ENCODE measurements around the gene MMP25.
"Not testable (repeated sequence)": the region's sequence is repeated elsewhere in the genome, so short reads cannot be mapped to it uniquely, and the experiment has no call there.

Gene MMP25

GRCh38 chr16:3063625-3064386, 17.4 kb downstream of the MMP25 start:
- no peaks in the 10 kb centered on the region for H3K9me3 ChIP-seq (ENCODE audit: control insufficient read depth, low read length)
- peaks cover 51% of the 10 kb centered on the region for H3K4me1 ChIP-seq (ENCODE audit: control insufficient read depth, insufficient read depth, low read length)
- H3K9ac ChIP-seq (ENCODE audit: low read length): no peak overlapping the region
- H3K27me3 ChIP-seq (ENCODE audit: control insufficient read depth, insufficient read depth, low read length): no peaks in the 10 kb centered on the region
- H3K4me3 ChIP-seq (ENCODE audit: low read length): no peak overlapping the region
- no peaks in the 10 kb centered on the region for H3K36me3 ChIP-seq (ENCODE audit: control insufficient read depth, insufficient read depth, low read length)

GRCh38 chr16:3065069-3065741, 18.8 kb downstream of the MMP25 start, which contains the start of gene IL32:
TSS of gene IL32 (plus strand) at chr16:3065640. CDS start at chr16:3065812, 172 bp downstream.
- peak within 1 kb of the TSS; percentile 84 for H3K9ac ChIP-seq (ENCODE audit: low read length)
- H3K4me1 ChIP-seq (ENCODE audit: control insufficient read depth, insufficient read depth, low read length): peaks cover 43% of the 10 kb centered on the region
- H3K36me3 ChIP-seq (ENCODE audit: control insufficient read depth, insufficient read depth, low read length): no peaks in the 10 kb centered on the region
- H3K4me3 ChIP-seq (ENCODE audit: low read length): peak within 1 kb of the TSS; percentile 43
- H3K27me3 ChIP-seq (ENCODE audit: control insufficient read depth, insufficient read depth, low read length): no peaks in the 10 kb centered on the region
- no peaks in the 10 kb centered on the region for H3K9me3 ChIP-seq (ENCODE audit: control insufficient read depth, low read length)

DNA sequence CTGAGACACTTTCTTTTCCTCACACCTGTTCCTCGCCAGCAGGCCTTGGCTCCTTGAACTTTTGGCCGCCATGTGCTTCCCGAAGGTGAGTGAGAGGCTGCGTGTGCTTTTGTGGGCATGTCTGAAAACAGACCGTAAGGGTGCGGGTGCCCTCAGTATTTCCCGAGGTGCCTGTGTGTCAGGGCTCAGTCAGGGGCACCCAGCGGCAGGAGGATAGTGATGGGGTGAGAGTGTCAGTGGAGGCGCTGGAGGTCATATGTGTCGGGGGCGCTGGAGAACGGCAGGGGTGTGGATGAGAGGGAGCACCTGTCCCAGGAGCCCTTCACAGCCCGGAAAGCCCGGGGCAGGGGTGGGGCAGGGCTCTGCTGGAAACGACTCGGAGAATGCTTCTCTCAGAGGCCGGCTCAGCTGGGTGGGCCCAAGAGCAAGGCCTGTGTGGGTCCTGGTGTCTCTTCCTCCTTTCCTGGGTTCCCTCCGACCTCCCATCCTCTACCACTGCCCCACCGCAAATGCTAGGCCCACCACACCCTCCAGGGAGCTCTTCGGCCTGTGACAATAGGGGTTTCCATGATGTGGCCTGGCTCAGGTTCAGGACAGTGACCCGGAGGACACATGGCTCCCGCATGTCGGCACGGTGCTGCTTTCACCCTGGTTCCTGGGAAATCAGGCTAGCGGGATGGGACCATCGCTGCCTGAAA, 19.5 kb downstream of the MMP25 start:
- Histone ChIP-seq H3K4me1 (ENCODE audit: control insufficient read depth, insufficient read depth, low read length) (peaks cover 39% of the 10 kb centered on the region), H3K4me3 (ENCODE audit: low read length) (peak overlapping the region; percentile 43), H3K9me3 (ENCODE audit: control insufficient read depth, low read length) (no peaks in the 10 kb centered on the region), H3K27me3 (ENCODE audit: control insufficient read depth, insufficient read depth, low read length) (no peaks in the 10 kb centered on the region), H3K9ac (ENCODE audit: low read length) (peak overlapping the region; percentile 84), H3K36me3 (ENCODE audit: control insufficient read depth, insufficient read depth, low read length) (no peaks in the 10 kb centered on the region)

DNA sequence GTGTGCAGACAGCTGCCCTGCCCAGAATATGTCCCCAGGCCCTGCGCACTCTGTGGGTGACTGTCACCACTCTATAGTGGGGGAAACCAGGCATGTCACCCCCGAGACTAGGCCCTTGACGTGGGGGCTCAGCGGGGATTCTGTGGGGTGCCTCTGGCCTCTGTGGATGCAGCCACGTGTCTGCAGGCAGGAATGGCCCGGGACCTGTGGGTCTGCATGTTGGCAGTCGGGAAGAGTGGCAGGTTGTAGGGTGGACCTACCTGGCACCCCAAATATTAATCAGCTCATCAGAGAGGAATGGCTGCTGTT, 20.0 kb downstream of the MMP25 start:
- H3K9me3 ChIP-seq (ENCODE audit: control insufficient read depth, low read length): no peaks in the 10 kb centered on the region
- H3K9ac ChIP-seq (ENCODE audit: low read length): peak overlapping the region; percentile 84
- H3K4me3 ChIP-seq (ENCODE audit: low read length): peak overlapping the region; percentile 43
- H3K4me1 ChIP-seq (ENCODE audit: control insufficient read depth, insufficient read depth, low read length): peaks cover 39% of the 10 kb centered on the region
- no peaks in the 10 kb centered on the region for H3K36me3 ChIP-seq (ENCODE audit: control insufficient read depth, insufficient read depth, low read length)
- H3K27me3 ChIP-seq (ENCODE audit: control insufficient read depth, insufficient read depth, low read length): no peaks in the 10 kb centered on the region

DNA sequence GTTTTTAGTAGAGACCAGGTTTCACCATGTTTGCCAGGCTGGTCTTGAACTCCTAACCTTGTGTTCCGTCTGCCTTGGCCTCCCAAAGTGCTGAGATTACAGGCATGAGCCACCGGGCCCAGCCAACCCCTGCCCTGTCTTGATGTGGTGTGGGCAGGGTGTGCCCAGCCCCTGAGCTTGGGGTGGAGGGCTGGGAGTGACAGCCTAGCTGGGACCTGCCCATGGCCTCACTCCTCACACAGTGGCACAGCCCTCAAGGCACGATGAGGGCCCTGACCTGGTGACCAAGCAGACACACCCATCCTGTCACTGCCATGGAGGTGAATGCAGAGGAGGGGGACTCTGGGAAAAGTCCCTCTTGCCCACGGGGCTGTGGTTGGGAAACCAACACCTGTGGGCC, 22.1 kb downstream of the MMP25 start:
- Histone ChIP-seq H3K9ac (ENCODE audit: low read length) (no peak overlapping the region), H3K27me3 (ENCODE audit: control insufficient read depth, insufficient read depth, low read length) (no peaks in the 10 kb centered on the region), H3K36me3 (ENCODE audit: control insufficient read depth, insufficient read depth, low read length) (no peaks in the 10 kb centered on the region), H3K4me1 (ENCODE audit: control insufficient read depth, insufficient read depth, low read length) (peaks cover 39% of the 10 kb centered on the region), H3K9me3 (ENCODE audit: control insufficient read depth, low read length) (no peaks in the 10 kb centered on the region), H3K4me3 (ENCODE audit: low read length) (no peak overlapping the region)

- not testable (repeated sequence) for H3K9me3 ChIP-seq (ENCODE audit: control insufficient read depth, low read length); H3K36me3 ChIP-seq (ENCODE audit: control insufficient read depth, insufficient read depth, low read length); H3K4me3 ChIP-seq (ENCODE audit: low read length); H3K27me3 ChIP-seq (ENCODE audit: control insufficient read depth, insufficient read depth, low read length); H3K9ac ChIP-seq (ENCODE audit: low read length)
- H3K4me1 ChIP-seq (ENCODE audit: control insufficient read depth, insufficient read depth, low read length): peaks cover 39% of the 10 kb centered on the region
Observed at GRCh38 chr16:3069146-3069545, 22.8 kb downstream of the MMP25 start.

- Histone ChIP-seq H3K9me3 (ENCODE audit: control insufficient read depth, low read length) (no peaks in the 10 kb centered on the region), H3K4me1 (ENCODE audit: control insufficient read depth, insufficient read depth, low read length) (peaks cover 27% of the 10 kb centered on the region), H3K9ac (ENCODE audit: low read length) (no peak overlapping the region), H3K36me3 (ENCODE audit: control insufficient read depth, insufficient read depth, low read length) (no peaks in the 10 kb centered on the region), H3K4me3 (ENCODE audit: low read length) (no peak overlapping the region), H3K27me3 (ENCODE audit: control insufficient read depth, insufficient read depth, low read length) (no peaks in the 10 kb centered on the region)
Observed at GRCh38 chr16:3070608-3071111, 24.3 kb downstream of the MMP25 start.

- peaks cover 17% of the 10 kb centered on the region for H3K4me1 ChIP-seq (ENCODE audit: control insufficient read depth, insufficient read depth, low read length)
Observed at GRCh38 chr16:3071655-3072054, 25.3 kb downstream of the MMP25 start.

DNA sequence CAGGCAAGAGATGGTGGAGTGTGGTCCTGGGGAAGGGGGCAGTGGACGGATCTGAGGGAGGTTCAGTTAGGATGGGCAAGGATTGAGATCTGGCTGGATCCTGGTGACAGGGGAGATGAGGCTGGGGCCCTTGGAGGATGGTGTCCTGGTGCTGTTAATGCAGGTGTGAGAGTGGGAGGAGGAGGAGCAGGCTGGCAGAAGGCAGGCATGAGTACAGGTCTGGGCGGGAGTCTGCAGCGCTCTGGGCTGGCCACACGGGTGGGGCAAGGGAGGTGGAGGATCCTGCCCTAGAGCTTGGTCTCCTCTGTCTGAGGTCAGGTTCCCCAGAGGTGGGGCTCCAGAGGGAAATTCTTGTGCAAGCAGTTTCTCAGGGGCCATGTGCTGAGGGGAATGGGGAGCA, 25.8 kb downstream of the MMP25 start:
- not testable (repeated sequence) for H3K9me3 ChIP-seq (ENCODE audit: control insufficient read depth, low read length); H3K4me3 ChIP-seq (ENCODE audit: low read length); H3K9ac ChIP-seq (ENCODE audit: low read length); H3K27me3 ChIP-seq (ENCODE audit: control insufficient read depth, insufficient read depth, low read length); H3K36me3 ChIP-seq (ENCODE audit: control insufficient read depth, insufficient read depth, low read length)
- peaks cover 12% of the 10 kb centered on the region for H3K4me1 ChIP-seq (ENCODE audit: control insufficient read depth, insufficient read depth, low read length)

More at GRCh38 chr16:3071655-3072054, 25.3 kb downstream of the MMP25 start:
- Histone ChIP-seq H3K9me3 (ENCODE audit: control insufficient read depth, low read length) (no peaks in the 10 kb centered on the region), H3K36me3 (ENCODE audit: control insufficient read depth, insufficient read depth, low read length) (no peaks in the 10 kb centered on the region), H3K4me3 (ENCODE audit: low read length) (no peak overlapping the region), H3K27me3 (ENCODE audit: control insufficient read depth, insufficient read depth, low read length) (no peaks in the 10 kb centered on the region), H3K9ac (ENCODE audit: low read length) (no peak overlapping the region)

DNA sequence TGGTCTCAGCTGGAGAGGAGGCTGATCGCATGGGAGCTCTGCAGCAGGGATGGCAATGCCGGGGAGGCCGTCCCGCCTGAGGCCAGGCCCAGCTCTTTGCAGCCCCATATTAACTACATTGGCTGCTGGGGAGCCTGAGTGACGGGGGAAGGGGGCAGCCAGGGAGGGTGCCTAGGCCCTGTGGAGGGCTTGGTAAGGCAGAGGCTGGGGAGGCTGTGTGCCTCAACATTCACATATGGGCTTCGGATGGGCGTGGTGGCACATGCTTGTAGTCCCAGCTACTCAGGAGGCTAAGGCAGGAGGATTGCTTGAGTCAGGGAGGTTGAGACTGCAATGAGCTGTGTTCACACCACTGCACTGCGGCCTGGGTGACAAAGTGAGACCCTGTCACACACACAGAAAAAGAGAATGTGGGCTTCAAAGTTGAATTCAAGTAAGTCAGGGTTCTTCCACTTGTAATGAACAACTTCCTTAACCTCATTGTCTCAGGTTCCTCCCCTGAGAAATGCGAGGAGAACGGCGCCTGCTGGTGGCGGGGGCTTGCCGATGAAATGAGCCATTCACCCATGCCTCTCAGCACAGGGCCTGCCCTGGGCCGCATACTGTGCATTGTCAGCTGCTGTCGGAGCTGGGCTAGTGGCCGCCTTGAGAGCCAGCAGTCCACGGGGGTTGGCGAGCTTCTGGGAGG, 26.4 kb downstream of the MMP25 start:
- not testable (repeated sequence) for H3K4me1 ChIP-seq (ENCODE audit: control insufficient read depth, insufficient read depth, low read length); H3K9me3 ChIP-seq (ENCODE audit: control insufficient read depth, low read length); H3K9ac ChIP-seq (ENCODE audit: low read length); H3K4me3 ChIP-seq (ENCODE audit: low read length); H3K36me3 ChIP-seq (ENCODE audit: control insufficient read depth, insufficient read depth, low read length); H3K27me3 ChIP-seq (ENCODE audit: control insufficient read depth, insufficient read depth, low read length)

GRCh38 chr16:3073448-3073847, 27.1 kb downstream of the MMP25 start:
- Histone ChIP-seq H3K9ac (ENCODE audit: low read length) (no peak overlapping the region), H3K4me1 (ENCODE audit: control insufficient read depth, insufficient read depth, low read length) (no peaks in the 10 kb centered on the region), H3K27me3 (ENCODE audit: control insufficient read depth, insufficient read depth, low read length) (no peaks in the 10 kb centered on the region), H3K36me3 (ENCODE audit: control insufficient read depth, insufficient read depth, low read length) (no peaks in the 10 kb centered on the region), H3K4me3 (ENCODE audit: low read length) (no peak overlapping the region), H3K9me3 (ENCODE audit: control insufficient read depth, low read length) (no peaks in the 10 kb centered on the region)

All from mucosa of stomach (tissue), 1 donor.